Thyroid gland (tissue), 4 donors: ENCODE data around the gene KRTAP3-3.

ENCODE experiments used
- POLR2A ChIP-seq, 2 donors: fragments of 450-650 bp; IDR thresholded peaks; one replicate each; pipeline ENCODE4 v1.6.1; 2017; ENCODE audit warnings: antibody characterized with exemption in 2 of 2, mild to moderate bottlenecking in 2 of 2, moderate library complexity in 1 of 2
- TF ChIP-seq, protein P1 (sequence below), 6 experiments: fragments of 200-600 bp in 3 of 6; fragments of 450-650 bp in 3 of 6; sonication (generic) in 3 of 6; IDR thresholded peaks; one replicate each; pipeline ENCODE4 v1.5.1; 2016 to 2019; ENCODE audit warnings: antibody characterized with exemption in 6 of 6, mild to moderate bottlenecking in 2 of 6, inconsistent platforms in 1 of 6, moderate library complexity in 1 of 6

DNA sequence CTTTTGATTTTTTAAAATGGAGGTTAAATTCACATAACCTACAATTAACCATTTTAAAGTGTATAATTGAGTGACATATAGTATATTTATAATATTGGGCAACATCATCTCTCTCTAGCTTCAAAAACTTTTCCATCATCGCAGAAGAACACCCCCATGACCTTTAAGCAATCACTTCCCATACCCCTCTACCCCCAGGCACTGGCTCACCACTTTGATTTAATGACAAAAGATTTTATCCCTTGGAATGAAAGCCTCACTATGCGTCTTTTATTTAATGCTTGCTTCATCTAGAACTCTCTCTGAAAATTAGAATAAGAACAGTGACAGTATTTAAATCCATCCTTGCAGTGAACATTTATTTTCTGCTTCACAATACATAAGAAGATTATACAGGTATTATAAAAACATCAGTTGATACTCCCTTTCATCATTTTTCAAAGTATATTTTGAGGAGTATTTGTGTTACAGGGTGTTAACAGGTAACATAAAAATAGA is 43.9 kb upstream of the KRTAP3-3 start:
- no peak for TF ChIP-seq POLR2A (IDR thresholded peaks at IDR 0.05)
- TF ChIP-seq, protein P1, sequence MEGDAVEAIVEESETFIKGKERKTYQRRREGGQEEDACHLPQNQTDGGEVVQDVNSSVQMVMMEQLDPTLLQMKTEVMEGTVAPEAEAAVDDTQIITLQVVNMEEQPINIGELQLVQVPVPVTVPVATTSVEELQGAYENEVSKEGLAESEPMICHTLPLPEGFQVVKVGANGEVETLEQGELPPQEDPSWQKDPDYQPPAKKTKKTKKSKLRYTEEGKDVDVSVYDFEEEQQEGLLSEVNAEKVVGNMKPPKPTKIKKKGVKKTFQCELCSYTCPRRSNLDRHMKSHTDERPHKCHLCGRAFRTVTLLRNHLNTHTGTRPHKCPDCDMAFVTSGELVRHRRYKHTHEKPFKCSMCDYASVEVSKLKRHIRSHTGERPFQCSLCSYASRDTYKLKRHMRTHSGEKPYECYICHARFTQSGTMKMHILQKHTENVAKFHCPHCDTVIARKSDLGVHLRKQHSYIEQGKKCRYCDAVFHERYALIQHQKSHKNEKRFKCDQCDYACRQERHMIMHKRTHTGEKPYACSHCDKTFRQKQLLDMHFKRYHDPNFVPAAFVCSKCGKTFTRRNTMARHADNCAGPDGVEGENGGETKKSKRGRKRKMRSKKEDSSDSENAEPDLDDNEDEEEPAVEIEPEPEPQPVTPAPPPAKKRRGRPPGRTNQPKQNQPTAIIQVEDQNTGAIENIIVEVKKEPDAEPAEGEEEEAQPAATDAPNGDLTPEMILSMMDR (IDR thresholded peaks at IDR 0.05), result no peak
